Immature natural killer cell (primary cell): ENCODE results near the gene CD86. TPM values are rescaled to one million over a fixed set of nuclear protein-coding genes. Genes with fewer than 3 reads are reported as not detected.

Experiments used
- DNase-seq, 3 donors: peaks; one replicate each; pipeline ENCODE4 v3.0.0; 2022; ENCODE audit warnings: mixed read lengths in 1 of 3
- H3K27ac Mint-ChIP-seq, 6 donors: one replicate each; pipeline ENCODE4 v1.8.0; 2020; ENCODE audit warnings: mixed read lengths in 6 of 6, mild to moderate bottlenecking in 5 of 6, inconsistent platforms in 4 of 6, moderate library complexity in 3 of 6
- H3K27me3 Mint-ChIP-seq, 3 donors: one replicate each; pipeline ENCODE4 v1.8.0; 2020 to 2021; ENCODE audit warnings: low read depth in 3 of 3, mild to moderate bottlenecking in 3 of 3, mixed read lengths in 3 of 3, moderate library complexity in 3 of 3, inconsistent platforms in 1 of 3
- H3K36me3 Mint-ChIP-seq, 3 donors: one replicate each; pipeline ENCODE4 v1.8.0; 2020; ENCODE audit warnings: mixed read lengths in 3 of 3, inconsistent platforms in 2 of 3, mild to moderate bottlenecking in 2 of 3
- H3K4me1 Mint-ChIP-seq, 2 donors: one replicate each; pipeline ENCODE4 v1.8.0; 2020; ENCODE audit warnings: inconsistent platforms in 2 of 2, mild to moderate bottlenecking in 2 of 2, mixed read lengths in 2 of 2, moderate library complexity in 1 of 2
- H3K4me3 Mint-ChIP-seq, 5 donors: one replicate each; pipeline ENCODE4 v1.8.0; 2020; ENCODE audit warnings: mild to moderate bottlenecking in 5 of 5, mixed read lengths in 5 of 5, inconsistent platforms in 3 of 5, moderate library complexity in 3 of 5
- H3K9me3 Mint-ChIP-seq, 6 donors: one replicate each; pipeline ENCODE4 v1.8.0; 2020; ENCODE audit warnings: mild to moderate bottlenecking in 6 of 6, mixed read lengths in 6 of 6, inconsistent platforms in 4 of 6, moderate library complexity in 3 of 6
- polyA plus RNA-seq, 3 donors: library from polyadenylated mRNA; unstranded; fragments of 300-500 nt; fragmentation: Illumina TruSeq; gene quantifications; one replicate each; pipeline ENCODE4 v1.2.3, GENCODE V29; 2021

CD86 gene, protein sequence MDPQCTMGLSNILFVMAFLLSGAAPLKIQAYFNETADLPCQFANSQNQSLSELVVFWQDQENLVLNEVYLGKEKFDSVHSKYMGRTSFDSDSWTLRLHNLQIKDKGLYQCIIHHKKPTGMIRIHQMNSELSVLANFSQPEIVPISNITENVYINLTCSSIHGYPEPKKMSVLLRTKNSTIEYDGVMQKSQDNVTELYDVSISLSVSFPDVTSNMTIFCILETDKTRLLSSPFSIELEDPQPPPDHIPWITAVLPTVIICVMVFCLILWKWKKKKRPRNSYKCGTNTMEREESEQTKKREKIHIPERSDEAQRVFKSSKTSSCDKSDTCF
- polyA plus RNA-seq: 1 to 10 TPM; 1.1 to 7.4 (median 6.2) TPM

GRCh38 chr3:122055215-122055614, at the start of gene CD86:
Gene CD86 (plus strand): TSS chr3:122055362. CDS start chr3:122055490, 128 bp downstream.
- Mint-ChIP-seq H3K27ac (no peak within 1 kb of the TSS), H3K9me3 (peaks cover 0 to 8% (median under 1%) of the 10 kb centered on the region in 6 donors), H3K4me3 (peak within 1 kb of the TSS in 1 of 5 donors; percentile 1), H3K36me3 (peaks cover 0 to 3% (median 0%) of the 10 kb centered on the region in 3 donors), H3K27me3 (peaks cover 2 to 6% (median 4%) of the 10 kb centered on the region in 3 donors), H3K4me1 (no peaks in the 10 kb centered on the region)
- DNase-seq: no peak

DNA sequence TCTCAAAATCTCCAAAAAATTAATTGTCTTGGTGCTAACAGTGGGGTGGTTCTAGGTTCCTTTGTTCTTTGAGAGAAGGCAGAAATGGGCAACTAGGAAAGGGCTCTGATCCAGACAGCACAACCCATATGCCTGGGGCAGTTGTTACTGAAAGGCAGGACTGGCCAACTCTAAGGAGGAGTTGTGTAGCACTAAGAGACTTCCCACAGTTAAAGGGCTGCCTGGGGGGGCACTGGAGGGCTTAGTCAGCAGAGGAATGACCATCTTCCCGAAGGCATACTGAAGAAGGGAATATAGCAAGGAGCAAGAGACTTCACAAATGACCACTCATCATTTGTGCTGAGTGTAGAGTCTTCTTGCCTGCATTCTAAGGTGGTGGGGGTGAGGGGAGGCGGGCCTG, 48.9 kb upstream of the CD86 start:
- Mint-ChIP-seq H3K27me3 (peaks cover under 1 to 5% (median 4%) of the 10 kb centered on the region in 3 donors), H3K27ac (no peak overlapping the region), H3K4me3 (no peak overlapping the region), H3K36me3 (no peaks in the 10 kb centered on the region), H3K9me3 (no peaks in the 10 kb centered on the region), H3K4me1 (no peaks in the 10 kb centered on the region)
- DNase-seq: no peak

GRCh38 chr3:122008166-122008565, 47.0 kb upstream of the CD86 start:
- no peaks in the 10 kb centered on the region for H3K9me3 Mint-ChIP-seq
- H3K36me3 Mint-ChIP-seq: no peaks in the 10 kb centered on the region
- H3K4me1 Mint-ChIP-seq: no peaks in the 10 kb centered on the region
- H3K27me3 Mint-ChIP-seq: peaks cover 2 to 8% (median 5%) of the 10 kb centered on the region in 3 donors
- DNase-seq: no peak
- H3K27ac Mint-ChIP-seq: no peak overlapping the region
- no peak overlapping the region for H3K4me3 Mint-ChIP-seq

- DNase-seq: no peak
- Mint-ChIP-seq H3K36me3 (no peaks in the 10 kb centered on the region), H3K9me3 (no peaks in the 10 kb centered on the region), H3K4me3 (no peak overlapping the region), H3K27ac (no peak overlapping the region), H3K27me3 (peaks cover 2 to 9% (median 2%) of the 10 kb centered on the region in 3 donors), H3K4me1 (no peaks in the 10 kb centered on the region)
Observed at GRCh38 chr3:122010506-122010905, 44.7 kb upstream of the CD86 start.

GRCh38 chr3:122011396-122011795, 43.8 kb upstream of the CD86 start:
- Mint-ChIP-seq H3K4me3 (no peak overlapping the region), H3K27ac (no peak overlapping the region), H3K27me3 (peaks cover 0 to 8% (median 2%) of the 10 kb centered on the region in 3 donors), H3K9me3 (no peaks in the 10 kb centered on the region), H3K36me3 (no peaks in the 10 kb centered on the region), H3K4me1 (no peaks in the 10 kb centered on the region)
- no peak for DNase-seq

GRCh38 chr3:122012821-122013220, 42.3 kb upstream of the CD86 start:
- Mint-ChIP-seq H3K4me1 (no peaks in the 10 kb centered on the region), H3K36me3 (no peaks in the 10 kb centered on the region), H3K4me3 (no peak overlapping the region), H3K9me3 (no peaks in the 10 kb centered on the region), H3K27me3 (peaks cover 0 to 12% (median 2%) of the 10 kb centered on the region in 3 donors), H3K27ac (no peak overlapping the region)
- no peak for DNase-seq

- Mint-ChIP-seq H3K9me3 (no peaks in the 10 kb centered on the region), H3K4me1 (no peaks in the 10 kb centered on the region), H3K4me3 (no peak overlapping the region), H3K27me3 (peaks cover 0 to 14% (median 2%) of the 10 kb centered on the region in 3 donors), H3K36me3 (no peaks in the 10 kb centered on the region), H3K27ac (no peak overlapping the region)
- DNase-seq: no peak
Observed at GRCh38 chr3:122013448-122013925, 41.7 kb upstream of the CD86 start.

GRCh38 chr3:122014741-122015140, 40.4 kb upstream of the CD86 start:
- H3K4me1 Mint-ChIP-seq: no peaks in the 10 kb centered on the region
- no peaks in the 10 kb centered on the region for H3K36me3 Mint-ChIP-seq
- DNase-seq: no peak
- no peak overlapping the region for H3K4me3 Mint-ChIP-seq
- no peak overlapping the region for H3K27ac Mint-ChIP-seq
- no peaks in the 10 kb centered on the region for H3K9me3 Mint-ChIP-seq
- peaks cover 0 to 14% (median 2%) of the 10 kb centered on the region in 3 donors for H3K27me3 Mint-ChIP-seq

DNA sequence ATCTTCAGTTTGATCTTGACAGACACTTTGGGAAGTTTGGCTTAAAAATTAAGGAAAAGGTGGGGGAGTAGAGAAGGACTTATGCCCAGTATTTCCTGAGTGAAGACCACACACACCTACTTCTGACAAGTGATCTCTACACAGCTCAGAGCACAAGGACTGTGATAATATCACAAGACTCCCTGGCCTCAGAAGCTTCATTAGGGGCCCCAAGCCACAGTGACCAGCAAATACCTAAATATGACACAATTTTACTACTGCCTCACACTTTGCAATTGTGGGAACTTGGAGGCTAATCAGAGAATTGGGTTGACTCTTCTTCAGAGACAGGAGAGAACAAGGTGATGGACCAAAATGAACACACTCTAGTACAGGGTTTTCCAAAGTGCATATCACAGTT, 35.7 kb upstream of the CD86 start:
- DNase-seq: no peak
- no peaks in the 10 kb centered on the region for H3K9me3 Mint-ChIP-seq
- no peak overlapping the region for H3K27ac Mint-ChIP-seq
- no peaks in the 10 kb centered on the region for H3K4me1 Mint-ChIP-seq
- no peak overlapping the region for H3K4me3 Mint-ChIP-seq
- no peaks in the 10 kb centered on the region for H3K36me3 Mint-ChIP-seq
- peaks cover 2 to 11% (median 6%) of the 10 kb centered on the region in 3 donors for H3K27me3 Mint-ChIP-seq

DNA sequence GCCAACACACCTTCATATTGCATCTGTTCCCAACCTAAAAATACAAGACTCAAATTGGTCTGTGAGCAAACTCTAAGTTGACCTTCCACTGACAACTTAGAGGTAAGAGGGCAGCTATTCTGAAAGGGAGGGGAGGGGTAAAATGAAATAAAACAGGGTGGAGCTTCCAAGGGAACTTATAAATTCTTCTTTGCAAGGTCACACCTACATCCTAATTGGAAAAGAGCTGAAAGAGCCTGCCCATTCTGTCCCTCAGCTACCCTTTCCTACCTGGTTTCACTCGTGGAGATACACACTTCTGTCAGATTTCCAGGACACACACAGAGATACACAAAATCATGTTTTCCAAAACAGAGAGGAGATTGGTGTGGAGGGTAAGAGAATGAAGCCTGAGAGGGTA, 34.1 kb upstream of the CD86 start:
- Mint-ChIP-seq H3K4me3 (no peak overlapping the region), H3K27me3 (peaks cover 2 to 9% (median 6%) of the 10 kb centered on the region in 3 donors), H3K4me1 (no peaks in the 10 kb centered on the region), H3K9me3 (no peaks in the 10 kb centered on the region), H3K36me3 (no peaks in the 10 kb centered on the region), H3K27ac (no peak overlapping the region)
- no peak for DNase-seq

GRCh38 chr3:122021811-122022401, 33.3 kb upstream of the CD86 start, which contains the start of gene ILDR1:
Gene ILDR1 (minus strand): TSS chr3:122022247. CDS start chr3:122022077, 170 bp downstream.
- Mint-ChIP-seq H3K9me3 (no peaks in the 10 kb centered on the region), H3K36me3 (no peaks in the 10 kb centered on the region), H3K27ac (no peak within 1 kb of the TSS), H3K4me3 (no peak within 1 kb of the TSS), H3K4me1 (no peaks in the 10 kb centered on the region), H3K27me3 (peaks cover 2 to 9% (median 6%) of the 10 kb centered on the region in 3 donors)
- DNase-seq: no peak

DNA sequence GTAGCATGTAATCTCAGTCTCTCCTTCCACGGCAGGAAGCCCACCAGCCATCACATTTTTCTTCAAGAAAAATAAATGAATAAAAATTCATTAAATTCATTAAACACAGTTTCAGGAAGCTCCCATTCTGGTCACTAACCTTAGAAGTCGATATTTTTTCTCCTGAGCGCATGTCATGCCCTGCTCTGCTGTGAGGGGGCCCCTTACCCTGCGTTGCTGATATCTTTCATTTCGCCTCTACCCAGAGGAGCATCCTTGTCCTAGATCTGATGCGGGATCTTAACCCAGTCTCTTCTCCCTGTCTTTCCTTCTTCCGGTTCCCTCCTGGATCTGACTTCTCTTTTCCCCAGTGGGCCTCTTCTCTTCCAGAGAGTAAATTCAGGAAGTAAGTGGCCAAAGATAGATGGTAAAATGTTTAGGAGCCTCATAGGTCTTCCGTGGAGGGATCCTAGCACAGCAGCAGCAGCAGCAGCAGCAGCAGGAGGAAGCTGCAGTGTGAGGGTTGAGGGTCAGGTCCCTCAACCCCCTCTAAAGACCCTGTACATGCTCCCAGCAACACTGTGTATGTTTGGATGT, 31.7 kb upstream of the CD86 start:
- H3K27ac Mint-ChIP-seq: no peak overlapping the region
- DNase-seq: no peak
- no peaks in the 10 kb centered on the region for H3K36me3 Mint-ChIP-seq
- no peaks in the 10 kb centered on the region for H3K9me3 Mint-ChIP-seq
- no peaks in the 10 kb centered on the region for H3K4me1 Mint-ChIP-seq
- peaks cover 2 to 6% (median 3%) of the 10 kb centered on the region in 3 donors for H3K27me3 Mint-ChIP-seq
- H3K4me3 Mint-ChIP-seq: peak overlapping the region in 1 of 5 donors; percentile 0

- DNase-seq: no peak
- no peaks in the 10 kb centered on the region for H3K9me3 Mint-ChIP-seq
- H3K4me3 Mint-ChIP-seq: no peak overlapping the region
- H3K36me3 Mint-ChIP-seq: no peaks in the 10 kb centered on the region
- H3K4me1 Mint-ChIP-seq: no peaks in the 10 kb centered on the region
- H3K27ac Mint-ChIP-seq: no peak overlapping the region
- peaks cover 2 to 6% (median 3%) of the 10 kb centered on the region in 3 donors for H3K27me3 Mint-ChIP-seq
Observed at GRCh38 chr3:122024800-122025199, 30.4 kb upstream of the CD86 start.

DNA sequence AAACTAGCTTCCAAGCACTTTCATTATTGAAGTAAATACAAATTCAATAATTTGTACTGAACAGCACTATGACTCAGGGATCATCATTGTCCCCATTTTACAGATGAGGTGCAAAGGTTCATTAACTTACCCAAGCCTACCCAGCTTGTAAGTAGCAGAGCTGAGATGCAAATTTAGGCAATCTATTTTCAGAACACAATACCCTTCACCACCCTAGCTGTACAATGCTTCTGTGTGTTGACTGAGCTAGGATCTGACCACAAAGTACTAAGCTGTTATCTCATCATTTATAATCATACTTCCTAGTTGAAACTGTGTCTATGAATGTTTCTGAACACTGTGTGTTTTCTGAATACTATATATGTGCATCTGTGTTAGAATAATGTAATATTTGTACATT, 29.9 kb upstream of the CD86 start:
- peaks cover 2 to 6% (median 2%) of the 10 kb centered on the region in 3 donors for H3K27me3 Mint-ChIP-seq
- H3K27ac Mint-ChIP-seq: no peak overlapping the region
- no peak for DNase-seq
- no peaks in the 10 kb centered on the region for H3K4me1 Mint-ChIP-seq
- no peaks in the 10 kb centered on the region for H3K9me3 Mint-ChIP-seq
- no peak overlapping the region for H3K4me3 Mint-ChIP-seq
- H3K36me3 Mint-ChIP-seq: no peaks in the 10 kb centered on the region
